Hypothalamus (tissue), 51 donors: ENCODE results near the gene TRPM3.
"Not testable (repeated sequence)": the region's sequence is repeated elsewhere in the genome, so short reads cannot be mapped to it uniquely, and the experiment has no call there.

Experiments
- DNase-seq, 51 donors: peaks; one replicate each; lab custom pipeline; 2025; lab: John Stamatoyannopoulos, UW

TRPM3 gene

DNA sequence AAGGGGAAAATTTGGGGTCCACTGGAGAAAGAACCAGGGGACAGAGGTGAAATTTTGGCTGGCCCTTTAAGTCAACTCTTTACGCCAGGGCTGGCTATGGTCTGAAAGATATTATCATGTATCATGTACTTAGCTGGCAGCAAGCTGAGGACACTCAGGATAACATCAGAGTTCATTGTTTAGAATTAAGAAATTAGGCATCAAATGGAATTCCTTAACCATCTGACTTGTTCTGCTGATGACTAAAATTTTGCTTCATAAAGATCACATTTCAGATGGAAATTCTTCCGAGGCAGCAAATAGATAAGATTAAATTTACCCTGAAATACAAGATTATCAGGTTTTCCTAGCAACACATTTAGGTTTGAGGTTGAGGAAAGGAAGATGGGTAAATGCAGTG lies 437.6 kb downstream of the TRPM3 start:
- no peak for DNase-seq

- no peak for DNase-seq
Measured at GRCh38 chr9:70682298-70682697, 439.1 kb downstream of the TRPM3 start.

GRCh38 chr9:70679845-70680244 lies 441.6 kb downstream of the TRPM3 start:
- no peak for DNase-seq

DNA sequence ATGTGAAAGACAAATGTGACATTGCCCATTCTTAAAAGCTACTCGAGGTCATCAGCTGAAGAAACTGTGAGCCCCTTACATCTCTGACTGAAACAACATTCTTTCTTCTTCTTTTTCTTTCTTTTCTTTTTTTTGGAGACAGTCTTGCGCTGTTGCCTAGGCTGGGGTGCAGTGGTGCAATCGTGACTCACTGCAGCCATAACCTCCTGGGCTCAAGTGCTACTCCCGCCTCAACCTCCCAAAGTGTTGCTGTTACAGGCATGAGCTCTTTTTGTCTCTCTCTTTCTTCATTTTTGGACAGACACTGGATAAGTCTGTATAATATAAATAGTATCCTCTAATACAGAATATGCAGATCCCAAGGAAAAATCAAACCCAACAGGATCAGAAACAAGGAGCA lies 443.3 kb downstream of the TRPM3 start:
- no peak for DNase-seq

GRCh38 chr9:70677055-70677735 lies 444.2 kb downstream of the TRPM3 start:
- DNase-seq: no peak

GRCh38 chr9:70675868-70676370 lies 445.5 kb downstream of the TRPM3 start:
- DNase-seq: no peak

DNA sequence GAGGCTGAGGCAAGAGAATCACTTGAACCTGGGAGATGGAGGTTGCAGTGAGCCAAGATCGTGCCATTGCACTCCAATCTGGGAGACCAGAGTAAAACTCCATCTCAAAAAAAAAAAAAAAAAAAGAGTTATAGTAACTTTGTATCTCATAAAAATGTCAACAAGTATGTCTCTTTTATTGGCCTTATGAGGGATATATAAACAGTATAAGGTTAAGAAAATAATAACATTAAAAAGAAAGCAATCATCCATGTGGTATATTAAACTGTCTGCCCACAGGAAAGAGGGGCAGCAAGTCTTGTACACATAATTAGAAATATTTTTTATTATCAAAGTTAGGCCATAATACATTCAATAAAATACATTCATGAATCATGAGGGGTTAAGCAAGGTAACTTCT lies 447.6 kb downstream of the TRPM3 start:
- DNase-seq: no peak

- no peak for DNase-seq
Measured at GRCh38 chr9:70672161-70672649, 449.2 kb downstream of the TRPM3 start.

DNA sequence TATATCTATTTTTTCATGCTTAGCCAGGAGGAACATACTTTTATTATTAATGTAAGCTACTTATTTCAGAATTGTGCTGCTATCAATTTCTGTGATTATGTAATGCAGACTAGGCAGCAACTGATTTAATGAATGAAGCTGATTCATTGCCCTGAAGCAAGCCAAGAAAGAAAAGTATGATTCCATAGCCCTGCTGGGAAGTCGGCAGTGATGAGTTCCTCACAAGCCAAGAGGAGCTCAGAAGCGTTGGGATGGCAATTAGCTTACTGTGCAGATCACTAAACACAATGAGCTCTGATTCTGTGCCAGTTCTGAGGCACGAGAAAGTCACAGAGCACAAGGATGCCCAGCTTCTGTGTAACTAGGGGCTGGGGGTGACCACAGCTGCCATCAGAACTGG lies 452.7 kb downstream of the TRPM3 start:
- peak in 23 of 51 donors; percentile 1 to 57 (median 21) for DNase-seq

DNA sequence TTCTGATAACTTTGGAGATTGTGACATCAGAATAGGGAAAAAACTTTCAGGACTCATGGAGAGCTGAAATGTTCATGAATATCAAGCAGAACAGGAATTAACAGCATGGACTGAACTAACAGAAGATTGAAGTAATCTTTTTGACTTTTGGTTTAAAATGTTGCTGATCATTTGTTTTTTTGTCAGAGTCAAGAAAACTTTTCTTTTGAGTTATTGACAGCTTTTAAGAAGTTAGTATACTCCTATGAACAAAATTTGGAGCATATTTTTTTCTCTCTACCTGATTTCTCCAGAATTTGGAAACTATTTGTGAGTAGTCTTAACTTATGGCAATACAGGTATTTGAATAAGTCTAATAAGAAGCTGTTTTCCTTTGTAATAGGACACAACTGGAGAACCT lies 462.7 kb downstream of the TRPM3 start:
- no peak for DNase-seq

DNA sequence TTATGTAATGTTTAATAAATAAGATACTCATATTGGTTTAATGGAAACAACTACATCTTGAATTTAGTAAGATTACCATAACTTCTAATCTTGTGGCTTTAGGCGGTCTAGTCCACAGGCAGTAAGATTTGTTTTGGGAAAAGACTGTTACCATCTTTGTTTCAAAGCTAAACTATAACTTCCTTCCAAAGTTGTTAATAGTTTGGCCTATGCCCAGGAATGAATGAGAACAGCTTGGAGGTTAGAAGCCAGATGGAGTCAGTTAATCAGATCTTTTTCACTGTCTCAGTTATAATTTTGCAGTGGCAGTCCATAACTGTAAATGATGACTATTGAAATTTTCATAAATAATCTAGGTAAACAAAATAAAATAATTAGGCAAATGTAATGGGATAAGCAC lies 465.1 kb downstream of the TRPM3 start:
- no peak for DNase-seq

DNA sequence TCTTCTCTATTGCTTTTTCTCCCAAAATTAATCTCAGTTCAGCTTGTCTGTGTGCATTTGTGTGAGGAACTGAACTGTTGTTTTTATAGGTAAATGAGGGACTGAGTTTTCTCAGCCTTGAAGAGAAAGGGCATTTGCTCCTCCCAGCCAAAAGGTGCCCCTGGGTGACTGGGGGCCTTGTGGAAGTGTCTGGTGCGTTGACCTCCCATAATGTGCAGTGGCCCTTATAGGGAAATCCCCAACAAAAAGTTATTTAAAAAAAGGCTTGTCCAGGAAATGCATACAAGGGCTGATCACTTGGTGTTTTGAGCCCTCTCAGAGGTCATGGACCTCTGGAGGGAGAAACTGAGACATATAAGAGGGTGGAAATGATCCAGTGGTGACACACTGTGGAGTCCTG lies 467.3 kb downstream of the TRPM3 start:
- DNase-seq: no peak

- DNase-seq: not testable (repeated sequence)
Measured at GRCh38 chr9:70644627-70645026, 476.8 kb downstream of the TRPM3 start.

DNA sequence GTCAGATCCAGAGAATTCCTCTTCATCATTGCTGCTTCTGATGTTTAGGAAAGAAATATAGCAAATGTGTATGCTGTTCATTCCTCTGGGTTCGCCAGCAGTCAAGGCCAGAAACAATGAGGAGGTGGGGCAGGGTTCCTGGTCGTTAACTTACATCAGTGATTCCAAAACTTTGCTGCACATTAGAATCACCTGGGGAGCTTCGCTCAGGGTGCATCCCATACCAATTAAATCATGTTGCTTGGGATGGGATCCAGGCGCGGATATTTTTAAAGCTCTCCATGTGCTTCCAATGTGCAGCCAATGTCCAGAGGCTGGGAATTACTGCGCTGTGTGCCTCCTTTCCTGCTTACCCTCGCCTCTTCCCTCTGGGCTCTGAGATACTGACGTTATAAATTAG lies 479.1 kb downstream of the TRPM3 start:
- DNase-seq: no peak

- DNase-seq: no peak
Measured at GRCh38 chr9:70641631-70642030, 479.8 kb downstream of the TRPM3 start.

GRCh38 chr9:70641031-70641430 lies 480.4 kb downstream of the TRPM3 start:
- no peak for DNase-seq

DNA sequence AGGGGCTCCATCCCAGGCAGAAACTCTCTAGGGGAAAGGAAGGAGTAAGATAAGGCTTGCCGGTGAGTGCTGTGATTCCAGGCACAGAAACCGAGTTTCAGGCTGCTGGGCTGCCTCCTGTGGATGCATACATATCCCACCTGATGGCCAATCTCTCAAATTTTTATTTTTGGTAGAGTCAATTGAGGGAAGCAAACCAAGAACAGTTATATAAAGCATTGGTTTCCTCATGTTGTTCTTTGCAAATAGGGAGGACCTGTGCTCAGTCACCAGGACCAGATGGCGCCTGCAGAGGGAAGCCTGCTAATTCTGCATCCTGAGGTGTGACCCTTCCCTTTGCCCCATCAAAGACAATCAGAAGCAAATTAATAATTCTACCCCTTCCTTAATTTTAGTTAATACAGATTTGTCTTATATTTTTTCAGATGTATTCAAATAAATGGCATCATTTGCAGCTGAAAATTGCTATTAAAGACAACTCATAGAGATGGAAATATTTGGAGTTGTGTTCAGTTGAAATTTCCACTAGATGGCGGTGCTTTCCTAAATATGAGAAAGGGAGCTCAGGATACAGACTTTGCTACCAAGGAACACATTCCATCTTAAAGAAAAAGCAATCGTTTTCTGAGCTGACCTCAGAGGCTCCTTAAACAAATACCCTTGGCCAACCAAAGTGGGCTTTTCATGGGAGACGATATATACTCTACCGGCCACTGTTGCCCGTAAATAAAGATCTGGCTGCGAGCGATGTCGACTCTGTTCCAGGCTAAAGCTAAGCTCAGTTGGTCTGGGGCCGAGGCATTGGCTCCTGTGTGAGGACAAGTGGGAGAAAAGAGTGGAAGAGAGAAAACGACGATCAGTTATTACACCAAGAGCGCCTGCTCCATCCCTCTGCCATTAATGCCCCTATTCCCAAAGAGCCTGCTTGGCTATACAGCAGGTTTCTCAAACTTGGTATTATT lies 481.3 kb downstream of the TRPM3 start:
- peak in 2 of 51 donors; percentile 3 to 65 for DNase-seq

DNA sequence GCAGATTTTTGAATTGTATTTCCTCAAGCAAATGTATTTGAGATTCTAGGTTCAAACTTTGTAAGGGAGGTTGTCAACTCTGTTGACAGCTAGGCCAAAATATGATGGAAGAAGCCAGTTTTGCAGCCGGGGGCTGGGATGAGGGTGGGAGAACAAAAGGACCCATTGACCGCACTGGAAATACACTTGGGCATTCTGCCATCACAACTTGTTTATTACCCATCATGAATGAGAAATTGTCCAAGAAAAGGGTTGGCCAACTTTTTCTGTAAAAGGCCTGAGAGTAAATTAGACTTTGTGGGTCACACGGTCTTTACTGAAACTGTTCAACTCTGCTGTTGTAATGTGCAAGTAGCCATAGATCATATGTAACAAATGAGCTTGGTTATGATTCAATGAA lies 485.6 kb downstream of the TRPM3 start:
- peak in 1 of 51 donors; percentile 6 for DNase-seq

DNA sequence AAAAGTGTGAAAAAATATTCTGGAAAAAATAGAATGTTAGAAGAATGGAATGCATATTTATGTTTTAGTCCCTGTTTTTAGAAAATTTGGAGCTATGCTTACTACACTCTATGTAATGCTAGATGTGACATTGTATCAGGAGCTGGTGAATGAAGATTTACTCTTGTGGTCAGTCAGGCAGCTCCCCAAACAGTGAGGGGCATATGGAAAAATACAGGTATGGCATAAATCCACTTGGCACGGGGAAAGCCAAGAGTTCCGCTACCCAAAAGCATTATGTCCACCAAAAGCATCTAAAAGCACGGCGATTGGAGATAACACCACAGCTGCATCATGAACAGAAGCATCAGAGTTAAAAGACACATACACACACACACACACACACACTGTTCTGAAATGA lies 486.7 kb downstream of the TRPM3 start:
- DNase-seq: no peak

DNA sequence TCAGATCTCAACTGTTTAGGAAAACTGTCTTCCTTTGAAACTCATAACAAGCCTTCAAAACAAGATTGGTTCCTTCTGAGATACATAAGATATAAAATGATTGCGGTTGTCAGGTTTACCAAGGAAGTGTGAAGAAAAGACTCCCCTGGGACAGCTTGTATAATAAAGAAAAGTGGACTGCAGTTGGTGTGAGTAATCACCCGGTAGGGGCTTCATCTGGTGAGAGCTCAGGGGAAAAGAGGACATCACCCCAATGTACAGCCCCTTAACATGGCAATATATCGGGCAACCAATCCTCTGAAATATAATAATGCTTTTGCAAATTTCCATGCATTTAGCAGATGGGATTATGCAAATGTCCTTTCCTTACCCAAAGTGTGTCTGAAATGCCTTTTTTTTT lies 490.4 kb downstream of the TRPM3 start:
- no peak for DNase-seq

DNA sequence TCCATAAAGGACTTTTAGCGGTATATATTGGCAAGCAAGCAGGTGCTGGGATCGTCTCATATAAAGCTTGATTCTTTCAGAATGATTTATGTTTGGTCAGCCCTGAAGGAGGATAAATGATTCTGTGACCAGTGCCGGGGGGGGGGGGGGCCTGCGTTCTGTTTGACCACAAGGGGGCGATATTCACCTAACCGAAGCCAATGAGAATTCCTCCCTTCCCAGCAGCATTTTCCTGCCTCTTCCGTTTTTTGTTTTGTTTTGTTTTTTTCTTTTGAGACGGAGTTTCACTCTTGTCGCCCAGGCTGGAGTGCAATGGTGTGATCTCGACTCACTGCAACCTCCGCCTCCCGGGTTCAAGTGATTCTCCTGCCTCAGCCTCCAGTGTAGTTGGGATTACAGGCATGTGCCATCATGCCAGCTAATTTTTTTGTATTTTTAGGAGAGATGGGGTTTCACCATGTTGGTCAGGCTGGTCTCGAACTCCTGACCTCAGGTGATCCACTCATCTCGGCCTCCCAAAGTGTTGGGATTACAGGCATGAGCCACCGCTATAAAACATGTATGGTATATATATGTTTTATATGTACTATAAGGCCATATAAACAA lies 492.2 kb downstream of the TRPM3 start:
- DNase-seq: peak in 1 of 51 donors; percentile 11
